ENCODE results near the gene PITPNM3. TPM values are rescaled to one million over a fixed set of nuclear protein-coding genes. Genes with fewer than 3 reads are reported as not detected.

PITPNM3 gene
- total RNA-seq, 2 donors from 2014 or later = 11.3 to 18.2 TPM

- H3K4me1 ChIP-seq = no peaks in the 10 kb centered on the region
- H3K4me3 ChIP-seq = no peak overlapping the region
- no peak for TF ChIP-seq CTCF (IDR thresholded peaks at IDR 0.05)
- H3K36me3 ChIP-seq = no peaks in the 10 kb centered on the region
- intact Hi-C loops (cut with DNase I) = no loop called here
- H3K9ac ChIP-seq (ENCODE audit: low read depth in 2 of 2, low read length in 2 of 2) = no peak overlapping the region
- no peaks in the 10 kb centered on the region for H3K27me3 ChIP-seq
- H3K9me3 ChIP-seq = no peaks in the 10 kb centered on the region
- H3K27ac ChIP-seq = no peak overlapping the region
- DNase-seq = no peak
Observed at GRCh38 chr17:6501359-6501758, 55.0 kb downstream of the PITPNM3 start.

GRCh38 chr17:6498901-6499540, 57.3 kb downstream of the PITPNM3 start:
- no peak overlapping the region for H3K27ac ChIP-seq
- no peak for DNase-seq
- H3K27me3 ChIP-seq = no peaks in the 10 kb centered on the region
- H3K9ac ChIP-seq (ENCODE audit: low read depth in 2 of 2, low read length in 2 of 2) = no peak overlapping the region
- H3K9me3 ChIP-seq = no peaks in the 10 kb centered on the region
- no peak overlapping the region for H3K4me3 ChIP-seq
- no peak for TF ChIP-seq CTCF (IDR thresholded peaks at IDR 0.05)
- no peaks in the 10 kb centered on the region for H3K4me1 ChIP-seq
- no peaks in the 10 kb centered on the region for H3K36me3 ChIP-seq
- intact Hi-C loops (cut with DNase I) = no loop called here

DNA sequence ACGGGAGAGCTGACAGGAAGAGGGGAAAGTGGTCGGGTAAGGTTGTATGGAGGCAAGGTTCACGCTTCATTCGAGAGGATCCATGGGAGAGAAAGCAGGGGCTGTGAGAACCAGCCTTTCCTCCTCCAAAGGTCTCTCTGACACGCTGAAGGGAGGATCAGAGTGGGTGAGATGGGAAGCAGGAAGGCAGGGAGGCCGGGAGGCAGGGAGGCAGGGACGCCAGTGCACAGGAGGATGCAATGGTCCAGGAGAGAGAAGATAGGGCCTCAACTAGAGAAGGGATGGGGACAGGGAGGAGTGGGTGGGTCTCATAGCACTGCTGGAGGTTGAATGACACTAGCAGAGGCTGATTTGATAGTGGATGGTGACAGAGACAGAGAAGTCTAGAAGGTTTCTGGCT, 58.0 kb downstream of the PITPNM3 start:
- intact Hi-C loops (cut with DNase I) = no loop called here
- no peak for TF ChIP-seq CTCF (IDR thresholded peaks at IDR 0.05)
- H3K4me1 ChIP-seq = no peaks in the 10 kb centered on the region
- no peak for DNase-seq
- no peaks in the 10 kb centered on the region for H3K9me3 ChIP-seq
- H3K36me3 ChIP-seq = no peaks in the 10 kb centered on the region
- H3K9ac ChIP-seq (ENCODE audit: low read depth in 2 of 2, low read length in 2 of 2) = no peak overlapping the region
- H3K27me3 ChIP-seq = no peaks in the 10 kb centered on the region
- H3K27ac ChIP-seq = no peak overlapping the region
- no peak overlapping the region for H3K4me3 ChIP-seq

GRCh38 chr17:6497496-6498221, 58.7 kb downstream of the PITPNM3 start:
- no peaks in the 10 kb centered on the region for H3K36me3 ChIP-seq
- no peak overlapping the region for H3K9ac ChIP-seq (ENCODE audit: low read depth in 2 of 2, low read length in 2 of 2)
- intact Hi-C loops (cut with DNase I) = no loop called here
- H3K9me3 ChIP-seq = no peaks in the 10 kb centered on the region
- no peak for DNase-seq
- no peaks in the 10 kb centered on the region for H3K27me3 ChIP-seq
- TF ChIP-seq CTCF (IDR thresholded peaks at IDR 0.05) = no peak
- no peak overlapping the region for H3K4me3 ChIP-seq
- no peak overlapping the region for H3K27ac ChIP-seq
- H3K4me1 ChIP-seq = no peaks in the 10 kb centered on the region

GRCh38 chr17:6496640-6497441, 59.5 kb downstream of the PITPNM3 start:
- no peak overlapping the region for H3K4me3 ChIP-seq
- intact Hi-C loops (cut with DNase I) = no loop called here
- H3K9me3 ChIP-seq = no peaks in the 10 kb centered on the region
- H3K9ac ChIP-seq (ENCODE audit: low read depth in 2 of 2, low read length in 2 of 2) = no peak overlapping the region
- H3K27me3 ChIP-seq = no peaks in the 10 kb centered on the region
- TF ChIP-seq CTCF (IDR thresholded peaks at IDR 0.05) = no peak
- no peaks in the 10 kb centered on the region for H3K36me3 ChIP-seq
- no peak overlapping the region for H3K27ac ChIP-seq
- no peak for DNase-seq
- no peaks in the 10 kb centered on the region for H3K4me1 ChIP-seq

All from colonic mucosa (tissue), 4 donors.